Activated naive CD4-positive, alpha-beta T cell (primary cell): ENCODE measurements around the gene LRRC74B.
"Not testable (repeated sequence)": the region's sequence is repeated elsewhere in the genome, so short reads cannot be mapped to it uniquely, and the experiment has no call there.

ENCODE experiments used
- DNase-seq, 4 experiments: peaks; one replicate each; lab custom pipeline; 2025; lab: John Stamatoyannopoulos, UW

LRRC74B gene, protein sequence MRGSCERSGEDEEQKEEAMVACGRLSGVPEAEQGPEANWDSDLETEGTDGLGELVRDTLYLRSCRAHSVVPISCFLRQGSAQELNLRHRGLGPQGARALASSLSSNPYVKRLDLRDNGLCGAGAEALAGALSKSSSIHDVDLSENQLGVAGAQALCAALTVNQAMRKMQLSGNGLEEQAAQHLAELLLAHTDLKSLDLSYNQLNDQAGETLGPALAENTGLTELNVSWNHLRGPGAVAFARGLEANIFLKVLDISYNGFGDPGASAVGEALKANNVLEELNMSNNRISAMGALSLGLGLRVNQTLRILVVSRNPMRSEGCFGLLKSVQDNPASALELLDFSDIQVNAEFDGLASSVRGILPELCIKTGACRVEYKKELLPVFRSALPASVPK

DNA sequence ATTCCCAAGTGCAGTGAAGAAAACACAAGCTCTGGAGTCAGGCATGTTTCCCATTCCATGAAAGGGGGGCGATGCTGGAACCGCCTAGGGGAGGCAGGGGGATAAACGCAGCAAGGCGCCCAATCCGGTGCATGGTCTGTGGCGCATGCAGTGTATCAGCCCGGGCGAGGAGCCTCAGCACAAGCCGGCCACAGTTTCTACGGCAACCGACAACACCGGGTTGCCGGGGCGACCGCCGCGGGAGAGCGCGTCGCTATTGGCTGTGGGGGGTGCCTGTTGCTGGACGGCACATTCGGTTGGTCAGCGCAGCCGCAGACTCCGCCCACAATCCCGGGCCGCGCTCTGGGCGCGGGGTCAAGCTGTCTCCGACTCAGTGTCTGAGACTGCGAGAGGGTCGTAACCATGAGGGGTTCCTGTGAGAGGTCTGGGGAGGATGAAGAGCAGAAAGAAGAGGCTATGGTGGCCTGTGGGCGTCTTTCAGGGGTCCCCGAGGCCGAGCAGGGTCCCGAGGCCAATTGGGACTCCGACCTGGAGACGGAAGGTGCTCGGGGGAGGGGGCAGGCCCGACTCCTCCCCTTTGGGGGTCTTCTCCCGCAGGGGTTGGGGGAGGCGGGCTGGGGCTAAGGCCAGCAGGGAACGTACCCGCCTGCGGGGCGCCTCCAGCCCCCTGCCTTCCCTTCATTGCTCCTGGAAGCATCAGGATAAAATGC, at the start of gene LRRC74B:
Gene LRRC74B, plus strand, starts transcription at position 362 of the 710 bp plus-strand sequence. Its CDS starts 41 bp downstream, at position 403.
- DNase-seq = peak in 3 of 4 experiments; percentile 19 to 45 (median 37)

DNA sequence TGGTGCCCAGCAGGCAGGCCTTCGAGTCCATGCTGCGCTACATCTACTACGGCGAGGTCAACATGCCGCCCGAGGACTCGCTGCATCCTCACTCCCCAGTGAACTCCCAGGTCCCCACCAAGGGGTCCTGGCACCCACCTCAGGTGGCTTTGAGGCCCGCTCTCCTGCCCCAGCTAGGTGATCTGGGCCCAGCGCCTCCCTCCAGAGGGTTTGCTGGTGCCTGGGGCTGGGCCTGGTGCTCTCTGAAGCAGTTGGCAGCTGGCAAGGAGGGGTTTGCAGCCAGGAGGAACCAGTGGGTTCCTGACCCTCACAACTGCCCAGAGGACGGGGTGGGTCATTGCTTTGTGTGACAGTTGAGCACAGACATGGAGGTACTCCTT, 49.7 kb upstream of the LRRC74B start:
- DNase-seq = no peak

DNA sequence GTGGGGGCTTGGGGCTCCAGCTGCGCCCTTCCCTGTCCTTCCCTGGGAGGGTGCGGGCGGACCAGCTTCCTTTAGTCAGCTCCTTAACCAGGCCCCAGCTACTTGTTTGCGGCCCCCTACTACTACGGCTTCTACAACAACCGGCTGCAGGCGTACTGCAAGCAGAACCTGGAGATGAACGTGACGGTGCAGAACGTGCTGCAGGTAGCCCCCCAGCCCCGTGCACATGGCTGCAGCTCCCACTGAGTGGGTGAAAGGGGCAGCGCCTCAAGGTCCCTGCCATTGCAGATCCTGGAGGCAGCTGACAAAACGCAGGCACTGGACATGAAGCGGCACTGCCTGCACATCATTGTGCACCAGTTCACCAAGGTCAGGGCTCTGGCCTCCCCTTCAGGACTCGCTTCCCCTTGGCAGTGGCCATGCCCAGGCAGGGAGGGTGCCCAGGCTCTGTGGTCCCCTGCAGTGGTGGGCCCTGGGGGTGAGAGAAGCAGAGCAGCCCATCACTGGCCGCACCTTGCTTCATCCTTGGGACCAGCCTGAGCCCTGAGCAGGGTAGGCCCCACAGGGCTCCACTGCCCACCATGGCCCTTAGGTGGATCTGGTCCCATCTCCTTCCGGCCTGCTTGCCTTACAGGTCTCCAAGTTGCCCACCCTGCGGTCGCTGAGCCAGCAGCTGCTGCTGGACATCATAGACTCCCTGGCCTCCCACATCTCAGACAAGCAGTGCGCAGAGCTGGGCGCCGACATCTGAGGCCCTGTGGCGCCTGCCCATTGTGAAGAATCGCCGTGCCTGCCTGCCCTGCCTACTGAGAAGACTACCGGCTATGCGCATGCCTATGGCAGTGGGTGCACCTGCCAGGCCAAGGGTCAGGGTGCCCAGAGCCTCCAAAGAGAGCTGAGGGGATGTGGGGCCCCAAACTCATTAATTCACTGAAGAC, 48.9 kb upstream of the LRRC74B start:
- no peak for DNase-seq

DNA sequence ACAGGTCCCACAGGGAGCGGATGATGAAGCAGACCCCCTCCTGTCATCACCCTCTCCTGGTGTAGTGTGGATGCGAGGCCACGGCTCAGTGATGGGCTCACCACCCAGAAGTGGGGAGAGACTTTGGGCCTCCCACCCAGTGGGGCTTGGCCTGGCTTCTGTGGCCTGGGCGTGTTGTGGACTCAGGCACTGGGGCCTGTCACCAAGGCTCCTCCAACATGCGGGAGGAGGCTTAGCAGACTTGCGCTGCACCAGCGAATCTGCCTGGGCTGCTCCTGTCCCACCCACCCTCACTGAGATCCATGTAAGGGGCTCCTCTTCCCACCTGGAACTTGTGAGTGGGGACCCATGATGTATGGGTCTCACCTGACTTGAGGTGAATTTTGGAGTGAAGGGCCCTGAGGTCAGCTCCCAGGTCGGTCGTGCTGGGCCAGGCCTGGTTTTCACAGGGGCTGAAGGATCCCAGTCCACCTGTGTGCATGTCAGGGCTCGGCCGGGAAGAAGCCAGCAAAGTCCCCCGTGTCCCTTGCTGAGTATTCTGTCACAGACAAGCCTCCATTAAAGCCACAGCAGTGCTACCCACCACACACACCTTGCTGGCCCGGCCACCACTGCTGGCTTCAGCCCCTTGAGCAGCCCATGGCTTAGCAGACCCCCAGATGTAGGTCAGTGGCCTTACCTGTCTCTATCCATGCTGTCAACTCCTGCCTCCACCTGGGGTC, 48.0 kb upstream of the LRRC74B start:
- no peak for DNase-seq

DNA sequence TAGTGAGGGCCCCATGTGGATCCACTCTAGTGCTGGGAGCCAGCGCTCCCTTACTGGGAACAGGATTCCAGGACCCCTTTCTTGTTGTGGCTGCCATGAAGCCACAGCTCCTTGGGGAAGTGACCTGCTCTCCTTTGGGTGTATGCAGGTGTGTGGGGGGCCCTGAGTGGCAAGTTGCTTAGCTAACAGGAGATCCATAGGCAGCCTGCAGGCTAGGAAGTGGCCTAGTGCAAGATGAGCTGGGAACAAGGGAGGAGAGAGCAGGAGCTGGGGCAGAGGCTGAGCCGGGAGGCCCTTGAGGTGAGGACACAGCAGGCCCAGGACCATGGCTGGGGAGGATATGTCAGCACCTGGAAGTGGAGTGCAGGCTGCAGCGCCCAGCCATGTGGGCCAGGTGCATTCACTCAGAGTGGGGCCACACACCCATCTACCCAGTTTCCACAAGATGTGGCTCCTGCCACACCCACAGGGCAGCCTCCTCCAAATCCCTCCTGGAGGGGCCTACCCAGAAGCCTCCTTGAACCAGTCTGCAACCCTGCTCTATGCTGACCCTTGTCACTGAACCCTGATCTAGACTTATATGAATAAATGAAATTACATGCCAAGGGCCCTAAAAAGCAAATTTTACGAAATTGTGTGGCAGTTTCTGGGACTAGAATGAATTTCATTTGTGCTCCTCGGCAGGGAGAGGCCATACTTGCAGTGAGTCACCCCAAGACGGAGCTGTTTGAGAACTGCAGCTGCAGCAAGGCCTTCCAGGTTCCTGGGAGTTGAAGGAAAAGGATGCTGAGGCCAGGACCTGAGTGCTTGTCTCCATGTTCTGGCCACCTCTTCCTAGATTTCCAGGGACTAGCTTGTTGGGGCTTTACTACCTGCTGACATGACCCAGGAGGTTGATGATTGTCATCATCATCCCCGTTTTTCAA, 47.1 kb upstream of the LRRC74B start:
- no peak for DNase-seq

DNA sequence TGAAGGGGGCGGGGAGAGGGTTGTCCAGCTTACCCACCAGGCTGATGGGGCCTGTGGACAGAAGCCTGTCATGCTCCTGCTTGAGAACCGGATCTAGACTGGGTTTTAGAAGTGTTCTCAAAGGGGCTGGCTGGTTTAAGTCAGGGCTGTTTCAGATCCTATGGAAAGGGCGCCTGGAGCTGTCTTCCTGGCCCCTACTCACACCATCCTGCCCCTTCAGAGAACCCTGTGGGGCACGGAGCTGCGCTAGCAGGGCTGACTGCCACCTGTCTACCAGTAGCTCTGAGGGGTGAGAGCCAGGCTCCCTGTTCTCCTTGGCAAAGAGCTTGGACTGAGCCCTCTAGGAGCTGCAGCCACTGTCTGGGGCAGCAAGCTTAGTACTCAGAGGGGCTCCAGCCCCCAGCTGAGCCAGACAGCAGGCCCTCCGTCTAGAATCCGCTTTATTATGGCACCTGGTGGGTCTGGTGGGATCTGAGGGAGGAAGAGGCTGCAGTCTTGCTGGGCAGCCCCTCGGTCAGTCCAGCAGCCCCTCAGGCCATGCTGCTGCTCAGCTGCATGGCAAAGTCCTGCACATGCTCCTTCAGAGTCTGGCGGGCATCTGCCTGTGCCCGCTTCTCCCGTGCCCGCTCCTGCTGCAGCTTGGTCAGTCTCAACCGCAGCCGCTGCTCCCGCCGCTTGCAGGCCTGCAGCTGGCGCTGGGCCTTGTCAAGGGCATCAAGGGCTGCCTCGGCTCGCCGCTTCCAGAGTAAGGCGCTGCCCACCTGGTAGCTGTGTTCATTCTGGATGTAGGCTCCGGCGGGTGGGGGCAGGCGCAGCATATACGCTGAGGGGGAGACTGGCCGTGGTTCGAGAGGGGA, 46.2 kb upstream of the LRRC74B start:
- DNase-seq = no peak

DNA sequence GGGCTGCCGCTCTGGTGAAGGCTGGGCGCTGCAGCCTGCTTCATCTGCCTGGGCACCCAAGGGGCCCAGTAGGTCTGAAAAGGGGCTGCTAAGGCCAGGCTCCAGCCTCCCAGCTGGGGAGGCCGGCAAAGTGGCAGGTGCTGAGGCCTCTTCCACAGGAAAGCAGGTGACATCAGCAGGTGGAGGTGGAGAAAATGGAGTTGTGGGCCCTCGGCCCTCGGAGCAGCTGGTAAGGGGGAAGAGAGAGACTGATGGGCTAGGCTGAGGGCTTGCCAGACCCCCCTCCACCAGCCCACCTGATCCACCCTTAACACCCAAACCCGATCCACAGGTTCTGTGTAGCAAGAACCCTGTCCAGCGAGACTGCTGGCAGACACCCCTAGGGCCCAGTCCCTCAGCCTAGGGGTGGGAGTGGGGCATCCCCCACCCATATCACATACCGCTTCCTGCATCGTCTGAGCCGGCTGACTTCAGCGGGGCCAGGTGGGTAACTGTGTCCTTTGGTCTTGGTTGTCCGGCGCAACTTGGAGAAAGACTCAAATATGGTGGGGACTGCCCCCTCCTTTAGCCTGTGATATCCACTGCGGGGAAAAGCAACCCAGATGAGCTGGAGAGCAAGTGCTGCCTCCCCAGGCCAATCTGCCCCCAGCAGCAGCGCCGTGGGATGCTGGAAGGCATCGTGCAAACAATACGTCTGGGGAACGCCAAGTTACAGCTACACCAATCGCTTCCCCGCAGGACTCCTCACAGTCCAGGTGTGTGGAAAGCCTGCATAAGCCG, 45.3 kb upstream of the LRRC74B start:
- DNase-seq = no peak

DNA sequence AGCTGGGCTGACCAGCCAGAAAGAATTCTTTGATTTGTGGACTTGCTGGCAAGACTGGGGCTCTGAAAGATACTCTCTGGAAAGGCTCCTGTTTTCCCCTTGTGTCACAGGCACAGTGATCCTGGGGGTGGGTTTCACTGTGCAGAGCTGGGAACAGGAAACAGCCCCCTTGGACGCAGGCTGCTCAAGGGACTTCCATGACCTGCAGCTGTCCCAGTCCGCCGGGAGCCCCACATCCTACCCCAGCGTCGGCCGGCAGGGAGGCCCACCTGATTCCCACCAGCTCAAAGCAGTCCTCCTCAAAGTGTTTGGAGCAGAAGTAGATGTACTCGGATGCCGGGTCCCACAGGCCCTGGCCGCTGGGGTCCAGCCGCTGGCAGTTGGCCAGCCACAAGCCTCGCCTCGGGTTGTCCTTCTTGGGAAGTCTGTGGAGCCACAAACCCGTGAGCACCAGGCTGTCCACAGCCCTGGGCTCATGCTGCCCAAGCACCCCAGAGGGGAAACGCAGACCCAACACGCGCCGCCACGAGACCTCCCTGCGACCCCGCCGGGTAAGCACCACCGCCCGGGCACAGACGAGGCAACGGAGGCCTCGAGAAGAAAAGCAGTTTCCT, 44.7 kb upstream of the LRRC74B start:
- DNase-seq = no peak

DNA sequence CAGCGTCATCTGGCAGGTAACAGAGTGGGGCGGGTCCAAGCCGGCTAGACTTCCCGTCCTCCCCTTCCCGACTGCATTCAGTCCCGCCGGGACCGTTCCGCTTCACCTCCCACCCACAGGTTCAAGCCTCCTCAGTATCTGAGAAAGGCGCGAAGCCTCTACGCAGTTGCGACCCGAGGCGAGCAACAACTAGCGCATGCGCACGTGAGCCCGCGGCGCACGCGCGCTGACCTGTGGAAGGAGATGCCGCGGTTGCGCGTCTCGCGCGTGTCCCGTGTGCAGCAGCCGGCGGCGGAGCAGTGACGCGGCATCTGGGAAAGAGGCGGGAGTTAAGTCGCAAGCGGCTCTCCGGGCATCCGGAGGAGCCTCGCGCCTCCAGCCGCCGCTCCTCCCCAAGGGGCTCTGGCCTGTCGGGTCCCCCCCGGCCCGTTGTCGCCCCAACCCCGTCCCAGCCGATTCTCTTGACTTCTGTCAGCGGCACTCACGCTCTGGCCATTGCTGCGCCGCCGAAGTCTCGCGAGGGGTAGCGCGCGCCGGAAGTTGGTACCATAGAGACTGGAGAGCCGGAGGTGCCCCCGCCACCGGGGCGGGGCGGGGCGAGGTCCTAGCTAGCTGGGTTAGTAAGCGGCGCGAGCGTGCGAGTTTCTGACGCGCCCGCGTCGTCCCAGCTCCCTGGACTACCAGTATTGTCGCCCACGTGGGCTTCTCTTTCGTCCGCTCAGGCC, 44.0 kb upstream of the LRRC74B start, which contains the start of gene THAP7:
Gene THAP7, minus strand, starts transcription at position 518 of the 725 bp plus-strand sequence. Its CDS starts 207 bp downstream, at position 311.
- DNase-seq = peak; percentile 92 to 95 (median 94)

DNA sequence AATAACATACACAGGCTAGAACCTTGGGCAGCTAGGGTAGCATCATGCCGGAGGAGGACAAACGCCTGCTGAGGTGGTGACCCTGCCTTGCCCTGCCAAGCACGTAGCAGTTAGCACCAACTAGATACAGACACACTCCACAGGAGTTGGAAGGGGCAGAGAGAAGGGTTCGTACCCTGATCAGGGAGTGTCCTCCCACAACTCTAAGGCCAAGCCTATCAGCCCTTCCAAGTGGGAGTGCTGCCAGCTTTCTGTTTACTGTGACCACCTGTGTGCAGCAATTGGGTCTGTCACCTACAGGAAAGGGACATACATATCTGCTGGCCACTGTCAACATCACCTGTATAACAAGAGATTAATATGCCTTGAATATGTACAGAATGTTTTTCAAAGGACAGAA, 42.0 kb upstream of the LRRC74B start:
- no peak for DNase-seq

DNA sequence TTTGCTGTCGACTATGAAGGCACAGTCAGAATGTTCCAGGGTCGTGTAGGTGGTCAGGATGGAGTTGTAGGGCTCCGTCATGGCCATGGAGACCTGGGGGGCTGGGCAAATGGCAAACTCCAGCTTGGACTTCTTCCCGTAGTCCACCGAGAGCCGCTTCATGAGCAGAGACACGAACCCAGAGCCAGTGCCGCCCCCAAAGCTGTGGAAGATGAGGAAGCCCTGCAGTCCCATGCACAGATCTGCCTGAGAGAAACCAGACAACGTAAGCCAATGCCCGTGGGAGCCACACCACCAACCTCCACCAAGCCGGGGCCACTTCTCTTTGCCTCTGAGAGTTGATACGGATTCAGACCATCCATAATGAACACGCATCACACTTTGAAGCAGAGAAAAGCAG, 36.5 kb upstream of the LRRC74B start:
- not testable (repeated sequence) for DNase-seq

DNA sequence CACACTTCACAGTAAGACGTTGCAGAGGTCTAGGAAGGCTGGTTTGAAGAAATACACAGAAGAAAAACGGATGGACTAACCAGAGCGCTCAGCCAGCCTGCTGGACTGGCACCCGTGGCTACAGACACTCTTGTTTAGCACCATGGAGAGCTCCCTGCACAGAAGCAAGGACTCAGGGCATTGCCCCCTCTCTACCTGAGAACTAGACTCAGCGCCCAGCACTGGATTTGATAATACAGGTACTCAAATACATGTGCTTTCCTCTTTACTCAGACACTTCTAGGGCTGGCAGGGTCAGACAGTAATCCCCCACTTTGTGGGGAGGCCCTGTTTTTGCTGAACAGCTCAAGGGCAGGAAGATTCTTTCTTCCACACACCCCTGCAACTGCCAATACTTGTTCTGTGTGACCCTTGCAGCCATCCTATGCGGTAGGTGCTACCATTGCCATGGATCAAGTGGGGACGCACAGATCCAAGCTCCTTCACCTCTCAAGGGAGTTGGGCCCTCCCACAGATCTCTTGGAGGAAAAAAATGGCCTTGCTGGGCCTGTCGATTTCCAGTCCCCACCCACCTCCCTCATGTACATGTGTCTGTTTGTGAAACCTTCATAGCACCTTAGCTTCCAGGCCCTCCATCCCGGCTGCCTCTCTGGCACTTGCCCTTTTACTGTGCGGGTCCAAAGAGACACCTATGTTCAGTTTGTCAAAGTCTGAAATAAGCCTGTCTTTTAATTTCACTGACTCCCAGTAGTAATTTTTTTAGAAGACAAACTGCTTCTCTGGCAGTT, 35.9 kb upstream of the LRRC74B start:
- DNase-seq = no peak

DNA sequence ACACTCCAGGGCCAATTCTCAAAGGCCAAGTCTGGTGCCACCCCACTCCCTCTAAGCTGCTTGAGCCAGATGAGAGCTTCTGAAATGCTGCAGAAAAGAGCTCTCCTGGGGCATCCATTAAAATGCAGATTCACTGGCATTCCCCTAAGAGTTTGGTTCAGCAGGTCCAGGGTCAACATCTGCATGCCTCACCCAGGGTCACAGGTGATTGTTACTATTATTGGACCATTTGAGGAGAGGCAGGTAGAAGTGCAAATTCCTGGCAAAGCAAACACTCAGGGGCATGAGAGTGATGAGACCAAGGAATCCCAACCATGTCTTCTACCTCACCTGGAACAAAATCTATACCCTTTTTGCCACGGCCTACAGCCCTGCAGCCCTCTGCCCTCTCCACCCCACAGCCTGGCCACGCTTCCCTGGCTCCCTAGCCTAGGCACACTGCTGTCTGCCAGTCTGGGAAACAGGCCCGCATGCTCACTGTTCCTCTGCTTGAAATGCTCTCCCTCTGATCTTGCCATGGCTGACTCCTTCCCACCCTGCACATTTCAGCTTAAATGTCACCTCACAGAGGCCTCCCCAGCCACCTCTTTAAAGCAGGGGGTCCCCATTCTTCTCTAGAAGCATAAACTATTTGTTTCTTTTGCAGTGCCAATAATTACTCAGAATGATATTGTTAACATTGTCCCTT, 35.2 kb upstream of the LRRC74B start:
- no peak for DNase-seq

DNA sequence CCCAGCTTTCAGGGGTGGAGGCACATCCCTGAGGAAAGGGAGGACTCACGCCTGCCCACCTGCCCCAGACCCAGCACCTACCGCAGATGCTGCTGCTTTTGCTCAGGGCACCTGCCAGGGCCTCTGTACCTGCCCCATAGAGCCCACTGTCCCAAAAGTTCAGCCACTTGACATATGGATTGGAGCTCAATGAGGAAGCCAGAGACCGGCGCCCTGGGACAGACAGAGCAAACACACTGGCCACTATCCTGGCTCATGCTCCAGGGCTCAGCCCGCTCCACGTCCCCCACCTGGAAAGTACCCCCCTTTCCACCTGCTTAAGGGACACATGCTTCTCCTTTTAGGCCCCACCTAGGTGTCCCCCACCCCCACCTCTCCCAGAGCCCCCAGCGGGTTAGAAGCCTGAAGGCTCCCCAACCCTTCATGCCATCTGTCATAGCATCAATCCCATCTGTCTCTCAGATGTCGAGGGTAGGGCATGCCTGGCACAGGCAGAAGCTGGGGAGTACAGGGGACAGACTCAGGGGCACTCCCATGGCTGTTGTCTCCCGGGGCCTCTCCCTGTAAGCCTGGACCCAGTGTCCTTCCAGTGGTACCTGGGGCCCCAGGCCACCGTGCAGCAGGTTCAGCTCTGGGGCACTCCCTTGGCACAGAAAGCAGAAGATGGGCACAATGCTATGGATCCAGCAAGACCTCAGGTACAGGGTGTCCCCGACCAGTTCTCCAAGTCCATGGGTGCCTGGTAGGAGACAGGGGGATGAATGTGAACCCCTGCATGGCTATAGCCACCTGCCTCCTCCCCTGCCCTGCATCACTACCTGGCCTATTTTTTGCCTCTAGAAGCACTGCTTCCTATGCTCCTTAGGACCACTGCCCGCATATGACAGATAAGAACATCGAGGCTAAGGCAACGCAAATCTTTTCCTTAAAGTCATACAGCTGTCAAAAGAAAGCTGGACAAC, 33.0 kb upstream of the LRRC74B start:
- no peak for DNase-seq

DNA sequence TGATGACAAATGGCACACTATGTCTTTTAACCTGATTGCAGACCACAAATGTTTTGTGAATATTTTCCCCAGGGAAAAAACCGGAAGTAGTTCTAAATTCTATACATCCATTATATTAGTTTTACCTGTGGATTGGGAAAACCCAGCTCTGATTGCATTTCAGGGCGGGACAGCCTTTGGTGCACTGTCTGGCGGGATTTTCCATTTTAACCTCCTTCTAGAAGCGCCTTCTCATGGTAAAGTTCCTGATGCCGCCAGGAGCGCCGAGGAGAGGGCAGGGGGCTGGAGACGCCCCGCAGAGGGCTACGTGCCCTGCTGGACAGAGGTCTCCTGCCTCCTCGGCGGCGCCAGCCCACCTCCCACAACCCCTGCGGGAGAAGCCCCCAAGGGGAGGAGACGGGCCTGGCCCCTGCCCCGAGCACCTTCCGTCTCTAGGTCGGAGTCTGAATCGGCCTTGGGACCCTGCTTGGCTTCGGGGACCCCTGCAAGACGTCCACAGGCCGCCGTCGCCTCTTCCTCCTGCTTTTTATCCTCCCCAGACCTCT, 32.0 kb upstream of the LRRC74B start:
- DNase-seq = no peak
